Stimulated activated CD4-positive, alpha-beta T cell treated with anti-CD3 and anti-CD28 coated beads, Interleukin-12 subunit alpha, Interleukin-12 subunit beta, amount 100 ng/mL, for 48 hours (primary cell): ENCODE measurements around the gene CRYBA4.
A peak's percentile ranks its signal among the peaks of the same experiment; 100 is the strongest.

Source experiments
- DNase-seq, 3 donors: peaks; one replicate each; pipeline ENCODE4 v3.0.0-alpha.2; 2020; ENCODE audit warnings: low read depth in 2 of 3, low spot score in 1 of 3

The CRYBA4 gene

DNA sequence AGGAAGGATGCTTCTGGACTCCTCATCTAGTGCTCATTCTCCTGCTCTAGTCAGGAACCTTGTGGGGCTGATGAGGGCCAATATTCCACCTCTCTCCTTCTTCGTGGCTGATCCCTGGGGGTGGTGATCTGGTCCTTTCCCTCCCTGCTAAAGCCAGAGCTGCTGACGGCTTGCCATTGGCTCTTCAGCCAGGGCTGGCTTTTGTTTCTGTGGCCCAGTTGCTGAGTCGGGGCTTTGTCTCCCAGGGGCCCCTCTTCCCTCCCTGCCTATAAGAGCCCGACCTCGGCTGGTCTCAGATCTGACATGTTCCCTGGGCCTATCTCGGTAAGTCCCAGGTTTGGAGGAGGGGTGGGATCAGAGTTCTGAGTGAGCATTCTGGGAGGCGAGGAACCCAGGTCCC lies at the start of gene CRYBA4:
Gene CRYBA4, plus strand, starts transcription at position 301 of the 400 bp plus-strand sequence. CDS start 634 bp downstream, outside the sequence.
- no peak for DNase-seq

DNA sequence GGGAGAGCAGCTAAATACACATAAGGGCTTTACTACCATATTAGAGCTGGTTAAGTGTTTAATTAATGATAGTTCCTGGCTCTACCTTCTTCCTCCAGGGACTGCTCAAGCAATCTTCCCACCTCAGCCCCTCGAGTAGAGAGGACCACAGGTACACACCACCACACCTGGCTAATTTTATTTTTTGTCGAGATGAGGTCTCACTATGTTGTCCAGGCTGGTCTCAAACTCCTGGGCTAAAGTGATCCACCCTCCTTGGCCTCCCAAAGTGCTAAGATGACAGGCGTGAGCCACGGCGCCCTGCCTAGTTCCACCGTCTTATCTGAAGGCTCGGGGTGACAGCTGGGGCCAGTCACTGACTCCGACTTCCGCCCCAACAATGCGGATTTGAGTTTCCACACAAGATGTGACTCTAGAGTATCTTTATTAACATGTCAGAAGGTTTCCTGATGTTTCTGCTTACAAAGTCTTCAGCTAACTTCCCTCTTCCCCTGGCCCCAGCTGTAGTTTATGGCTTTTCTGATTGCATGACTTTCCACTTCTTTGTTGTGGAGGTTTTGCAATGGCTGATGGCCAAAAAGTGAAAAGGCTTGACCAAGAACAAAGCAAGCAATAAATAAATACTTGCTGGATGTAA lies 48.6 kb upstream of the CRYBA4 start:
- DNase-seq, result no peak

DNA sequence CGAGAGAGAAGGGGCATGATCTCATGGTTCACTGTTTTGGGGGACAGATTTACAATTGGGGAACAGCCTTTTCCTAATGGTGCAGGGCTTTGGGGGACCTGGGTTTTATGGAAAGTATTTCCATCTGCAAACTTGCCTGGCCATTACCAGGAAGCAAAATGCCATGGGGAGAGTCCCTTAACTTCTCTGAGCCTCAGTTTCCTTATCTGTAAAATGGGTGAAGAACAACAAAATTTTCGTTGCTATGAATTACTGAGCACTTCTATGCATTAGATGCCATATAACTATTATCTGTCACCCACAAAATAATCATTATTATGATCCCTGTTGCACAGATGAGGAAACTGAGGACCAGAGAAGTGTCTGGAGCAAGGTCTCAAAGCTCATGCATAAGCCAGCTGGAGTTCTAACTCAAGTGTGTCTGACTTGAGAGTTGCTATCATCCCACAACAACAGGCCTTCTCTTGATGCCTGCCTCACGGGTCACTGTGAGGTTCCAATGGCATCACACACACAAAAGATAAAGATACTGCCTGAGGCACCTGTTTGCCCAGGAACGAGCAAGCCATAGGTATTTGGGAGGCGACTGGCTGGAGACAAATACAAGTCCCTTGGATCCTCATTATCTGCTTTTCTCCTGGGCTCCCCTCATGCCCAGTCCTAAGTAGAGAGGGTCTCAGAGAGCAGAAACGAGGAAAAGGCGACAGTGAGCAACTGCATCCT lies 47.6 kb upstream of the CRYBA4 start:
- DNase-seq, result no peak

DNA sequence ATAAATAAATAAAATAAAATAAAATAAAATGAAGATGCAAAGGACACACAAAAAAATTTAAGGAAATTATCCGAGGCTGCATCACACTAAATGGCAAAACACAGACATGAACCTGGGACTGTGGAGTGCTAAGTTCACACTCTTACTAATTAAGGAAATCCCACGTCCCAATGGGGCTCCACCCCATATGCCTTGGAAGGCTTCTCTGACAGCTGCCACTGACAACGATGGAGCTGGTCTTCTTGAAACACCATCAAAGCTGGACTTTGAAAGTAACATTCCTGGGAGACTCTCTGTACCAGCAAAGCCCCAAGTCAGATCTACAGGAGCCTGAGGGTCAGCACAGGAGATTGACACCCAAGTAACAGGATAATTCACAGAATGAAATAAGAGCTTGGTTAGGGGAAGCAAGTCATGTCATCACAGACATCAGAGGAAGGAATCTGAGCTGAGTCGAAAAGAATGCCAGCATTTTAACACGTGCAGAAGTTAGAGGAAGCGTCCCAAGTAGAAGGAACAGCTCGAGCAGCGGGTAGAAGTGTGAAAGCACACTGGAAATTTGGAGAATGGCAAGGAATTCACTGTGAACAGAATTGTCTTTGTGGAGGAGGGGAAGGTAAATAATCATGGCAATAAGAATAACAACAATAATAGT lies 45.6 kb upstream of the CRYBA4 start:
- DNase-seq, result no peak

DNA sequence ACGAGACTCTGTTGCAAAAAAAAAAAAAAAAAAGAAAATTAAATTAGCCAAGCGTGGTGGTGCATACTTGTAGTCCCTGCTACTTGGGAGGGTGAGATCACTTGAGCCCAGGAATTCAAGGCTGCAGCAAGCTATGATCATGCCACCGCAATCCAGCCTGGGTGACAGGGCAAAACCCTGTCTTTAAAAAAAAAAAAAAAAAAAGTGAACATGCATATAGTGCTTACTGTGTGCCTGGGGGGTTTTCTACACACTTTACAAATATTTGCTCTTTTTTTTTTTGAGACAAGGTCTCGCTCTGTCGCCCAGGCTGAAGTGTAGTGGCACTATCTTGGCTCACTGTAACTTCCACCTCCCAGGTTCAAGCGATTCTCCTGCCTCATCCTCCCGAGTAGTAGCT lies 44.7 kb upstream of the CRYBA4 start:
- DNase-seq, result no peak

DNA sequence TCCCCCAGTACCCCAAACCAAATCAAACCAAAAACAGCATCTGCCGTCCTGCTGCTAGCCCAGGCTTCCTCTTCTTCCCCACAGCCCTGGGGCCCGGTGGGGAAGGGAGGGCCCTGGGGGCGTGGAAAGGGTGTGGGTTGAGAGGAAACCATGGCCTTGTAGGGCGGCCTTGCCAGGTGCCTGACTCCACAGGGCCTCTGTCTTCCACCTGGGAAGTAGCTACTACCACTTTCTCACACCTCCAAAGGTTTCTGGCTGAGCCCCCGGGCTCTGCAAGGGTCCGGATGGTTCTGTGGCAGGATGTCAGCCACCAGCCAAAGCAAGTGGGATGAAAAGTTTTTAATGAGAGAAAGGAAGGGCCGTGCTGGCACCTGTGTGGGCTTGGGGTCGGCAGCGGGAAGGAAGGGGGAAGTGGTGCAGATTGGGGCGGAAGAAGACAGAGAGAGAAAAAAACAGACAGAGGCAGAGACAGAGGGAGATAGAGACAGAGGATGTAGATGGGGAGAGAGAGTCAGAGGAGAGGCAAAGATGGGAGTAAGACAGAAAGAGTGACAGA lies 42.4 kb upstream of the CRYBA4 start:
- DNase-seq, result peak; percentile 17 to 44 (median 22)

DNA sequence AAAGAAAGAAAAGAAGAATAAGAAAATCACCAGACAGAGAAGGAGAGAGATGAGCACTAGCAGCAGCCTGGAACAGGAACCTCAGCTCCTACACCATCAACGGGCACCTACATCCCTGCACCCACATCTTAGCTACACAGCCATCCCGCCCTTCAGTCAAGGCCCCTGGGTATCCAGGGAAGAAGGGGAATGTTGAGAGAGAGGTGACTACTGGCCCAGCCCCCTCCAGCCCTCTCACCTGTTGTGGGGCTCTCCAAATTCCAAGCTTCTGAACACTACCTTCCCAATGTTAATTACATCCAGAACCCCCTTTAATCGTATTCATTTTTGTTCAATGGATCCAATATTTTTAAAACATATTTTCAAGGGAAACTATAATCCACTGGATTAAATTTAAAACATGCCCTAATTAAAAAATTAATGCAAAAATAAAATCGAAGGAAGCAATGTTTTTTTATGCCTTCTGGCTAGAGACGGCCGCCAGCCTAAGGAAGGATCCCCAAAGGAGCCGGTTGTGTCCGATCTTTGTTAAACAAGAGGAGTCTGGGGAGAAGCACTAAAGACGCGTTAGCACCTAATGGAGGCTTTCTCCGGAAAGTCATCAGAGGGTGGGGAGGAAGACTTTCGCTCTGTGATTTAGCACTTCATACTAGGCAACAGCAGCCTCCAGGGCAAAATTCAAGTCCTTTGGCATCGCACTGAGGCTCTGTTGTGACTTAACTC lies 41.4 kb upstream of the CRYBA4 start:
- no peak for DNase-seq

DNA sequence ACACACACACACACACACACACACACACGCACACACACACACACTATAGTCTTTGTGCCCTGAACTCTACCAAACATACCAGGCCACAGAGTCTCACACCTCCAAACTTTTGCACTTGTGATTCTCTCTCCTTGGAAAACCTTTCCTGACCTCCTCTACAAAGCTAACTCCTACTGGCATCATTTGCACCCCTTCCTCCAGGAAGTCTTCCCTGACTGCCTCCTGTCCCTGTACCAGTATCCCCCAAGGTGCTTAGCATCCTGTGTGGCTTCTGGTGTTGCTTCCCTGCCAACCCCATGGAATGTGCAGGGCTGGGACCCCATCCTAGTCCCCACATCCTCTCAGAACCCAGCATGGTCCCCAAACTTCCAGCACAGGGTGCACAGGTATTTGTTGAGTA lies 40.7 kb upstream of the CRYBA4 start:
- no peak for DNase-seq

- no peak for DNase-seq
These were observed 40.1 kb upstream of the CRYBA4 start for GRCh38 chr22:26581633-26582168.

DNA sequence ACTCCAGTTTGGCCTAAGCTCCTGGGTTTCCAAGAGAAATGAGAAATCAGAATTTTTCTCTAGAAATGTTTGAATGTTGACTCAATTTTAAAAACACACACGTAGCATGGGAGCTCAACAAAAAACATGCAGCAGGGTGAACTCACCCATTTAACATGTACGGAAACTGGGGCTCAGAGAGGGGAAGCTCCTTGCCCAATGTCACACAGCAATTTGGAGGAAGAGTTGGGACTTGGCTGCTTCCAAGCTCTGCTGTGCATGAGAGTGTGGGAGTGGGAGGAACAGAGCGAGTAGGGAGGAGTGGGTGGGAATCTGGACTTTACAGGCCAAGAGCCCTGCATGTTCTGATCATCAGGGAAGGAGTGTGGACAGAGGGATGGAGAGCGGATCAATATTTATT lies 37.8 kb upstream of the CRYBA4 start:
- DNase-seq, result no peak

DNA sequence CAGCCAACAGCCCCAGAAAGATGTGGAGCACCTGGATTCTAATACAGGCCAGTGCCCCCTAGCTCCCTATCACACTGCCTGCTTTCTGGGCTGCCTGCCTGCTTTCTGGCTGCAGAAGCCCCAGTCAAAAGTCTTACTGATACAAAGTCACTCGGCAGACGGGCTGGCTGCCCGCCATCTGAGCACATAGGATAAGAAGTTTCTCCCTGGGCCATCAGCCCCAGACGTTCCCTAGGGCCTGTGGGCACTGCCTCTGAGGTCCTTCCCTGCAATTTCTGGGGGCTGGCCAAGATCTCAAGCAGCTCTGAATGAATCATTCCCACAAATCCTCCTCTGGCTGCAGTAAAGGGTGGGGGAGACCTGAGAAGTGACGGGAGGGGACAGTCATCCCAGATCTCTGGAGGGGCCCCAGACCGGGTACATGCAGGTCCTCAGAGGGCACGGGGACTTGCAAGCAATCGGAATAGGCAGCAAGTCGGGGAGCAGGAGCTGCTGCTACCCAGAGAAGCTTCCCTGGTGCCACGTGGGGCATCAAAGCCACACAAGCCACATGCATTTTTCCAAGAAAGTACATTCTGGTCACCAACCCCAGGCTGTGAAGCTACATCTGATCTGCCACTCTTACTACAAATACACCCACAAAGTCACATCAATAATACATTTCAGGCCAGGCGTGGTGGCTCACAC lies 36.5 kb upstream of the CRYBA4 start:
- DNase-seq, result no peak

GRCh38 chr22:26586556-26587325 lies 35.0 kb upstream of the CRYBA4 start:
- no peak for DNase-seq

GRCh38 chr22:26587991-26588613 lies 33.7 kb upstream of the CRYBA4 start:
- no peak for DNase-seq

GRCh38 chr22:26588729-26589366 lies 32.9 kb upstream of the CRYBA4 start:
- DNase-seq, result no peak

- peak in 2 of 3 donors; percentile 12 to 23 for DNase-seq
These were observed 32.4 kb upstream of the CRYBA4 start for GRCh38 chr22:26589367-26589844.

GRCh38 chr22:26589845-26590736 lies 31.7 kb upstream of the CRYBA4 start, which contains the start of gene TPST2:
Gene TPST2, minus strand, starts transcription at chr22:26590132. Its CDS starts 48,502 bp downstream, at chr22:26541630.
- DNase-seq, result peak; percentile 45 to 72 (median 70)

- DNase-seq, result peak; percentile 18 to 27 (median 24)
These were observed 29.3 kb upstream of the CRYBA4 start for GRCh38 chr22:26592421-26592891.
